Thyroid gland (tissue), 4 donors: Measurements from ENCODE around the gene NUDT1.

Experiments
- POLR2A ChIP-seq, 2 donors: fragments of 450-650 bp; IDR thresholded peaks; one replicate each; pipeline ENCODE4 v1.6.1; 2017; ENCODE audit warnings: antibody characterized with exemption in 2 of 2, mild to moderate bottlenecking in 2 of 2, moderate library complexity in 1 of 2
- TF ChIP-seq, protein P1 (sequence below), 6 experiments: fragments of 200-600 bp in 3 of 6; fragments of 450-650 bp in 3 of 6; sonication (generic) in 3 of 6; IDR thresholded peaks; one replicate each; pipeline ENCODE4 v1.5.1; 2016 to 2019; ENCODE audit warnings: antibody characterized with exemption in 6 of 6, mild to moderate bottlenecking in 2 of 6, inconsistent platforms in 1 of 6, moderate library complexity in 1 of 6

DNA sequence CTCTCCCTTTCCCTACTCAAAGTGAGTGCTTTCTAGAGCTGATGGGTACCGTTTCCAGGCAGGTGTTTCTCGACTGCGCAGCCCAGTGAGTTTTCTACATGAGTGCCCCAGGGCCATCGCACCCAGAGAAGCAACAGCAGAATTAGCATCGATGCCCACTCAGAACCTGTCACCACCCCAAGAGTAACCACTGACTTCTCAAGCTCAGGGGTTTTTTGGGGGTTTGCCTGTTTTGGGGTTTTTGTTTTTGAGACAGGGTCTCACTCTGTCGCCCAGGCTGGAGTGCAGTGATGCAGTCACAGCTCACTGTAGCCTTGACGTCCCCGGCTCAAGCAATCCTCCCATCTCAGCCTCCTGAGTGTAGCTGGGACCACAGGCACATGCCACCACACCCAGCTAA, 46.5 kb downstream of the NUDT1 start:
- TF ChIP-seq, protein P1, sequence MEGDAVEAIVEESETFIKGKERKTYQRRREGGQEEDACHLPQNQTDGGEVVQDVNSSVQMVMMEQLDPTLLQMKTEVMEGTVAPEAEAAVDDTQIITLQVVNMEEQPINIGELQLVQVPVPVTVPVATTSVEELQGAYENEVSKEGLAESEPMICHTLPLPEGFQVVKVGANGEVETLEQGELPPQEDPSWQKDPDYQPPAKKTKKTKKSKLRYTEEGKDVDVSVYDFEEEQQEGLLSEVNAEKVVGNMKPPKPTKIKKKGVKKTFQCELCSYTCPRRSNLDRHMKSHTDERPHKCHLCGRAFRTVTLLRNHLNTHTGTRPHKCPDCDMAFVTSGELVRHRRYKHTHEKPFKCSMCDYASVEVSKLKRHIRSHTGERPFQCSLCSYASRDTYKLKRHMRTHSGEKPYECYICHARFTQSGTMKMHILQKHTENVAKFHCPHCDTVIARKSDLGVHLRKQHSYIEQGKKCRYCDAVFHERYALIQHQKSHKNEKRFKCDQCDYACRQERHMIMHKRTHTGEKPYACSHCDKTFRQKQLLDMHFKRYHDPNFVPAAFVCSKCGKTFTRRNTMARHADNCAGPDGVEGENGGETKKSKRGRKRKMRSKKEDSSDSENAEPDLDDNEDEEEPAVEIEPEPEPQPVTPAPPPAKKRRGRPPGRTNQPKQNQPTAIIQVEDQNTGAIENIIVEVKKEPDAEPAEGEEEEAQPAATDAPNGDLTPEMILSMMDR (IDR thresholded peaks at IDR 0.05), result no peak
- TF ChIP-seq POLR2A (IDR thresholded peaks at IDR 0.05), result no peak
